Neural cell (in vitro differentiated cells): ENCODE measurements around the gene FOXD4L1.
"Not testable (repeated sequence)": the region's sequence is repeated elsewhere in the genome, so short reads cannot be mapped to it uniquely, and the experiment has no call there.

Experiments
- CTCF ChIP-seq: fragments of 450-650 bp; IDR thresholded peaks from 2 replicates; pipeline ENCODE4 v1.5.1; 2014; ENCODE audit warnings: antibody characterized with exemption, mild to moderate bottlenecking, moderate library complexity; ENCODE audit not compliant: poor library complexity, severe bottlenecking
- POLR2AphosphoS5 ChIP-seq: IDR thresholded peaks from 2 replicates; pipeline ENCODE4 v1.6.1; 2012
- SMC3 ChIP-seq: fragments of 450-650 bp; conservative IDR thresholded peaks from 2 replicates; pipeline ENCODE4 v1.6.1; 2014; ENCODE audit warnings: antibody characterized with exemption, mild to moderate bottlenecking, moderate library complexity; ENCODE audit not compliant: poor library complexity

- peak; percentile 57 for TF ChIP-seq POLR2AphosphoS5
- not testable (repeated sequence) for TF ChIP-seq CTCF, SMC3
Observed at GRCh38 chr2:113504081-113504480, 5.6 kb downstream of the FOXD4L1 start.
